Measurements from ENCODE around the gene DNAJC4.

DNA sequence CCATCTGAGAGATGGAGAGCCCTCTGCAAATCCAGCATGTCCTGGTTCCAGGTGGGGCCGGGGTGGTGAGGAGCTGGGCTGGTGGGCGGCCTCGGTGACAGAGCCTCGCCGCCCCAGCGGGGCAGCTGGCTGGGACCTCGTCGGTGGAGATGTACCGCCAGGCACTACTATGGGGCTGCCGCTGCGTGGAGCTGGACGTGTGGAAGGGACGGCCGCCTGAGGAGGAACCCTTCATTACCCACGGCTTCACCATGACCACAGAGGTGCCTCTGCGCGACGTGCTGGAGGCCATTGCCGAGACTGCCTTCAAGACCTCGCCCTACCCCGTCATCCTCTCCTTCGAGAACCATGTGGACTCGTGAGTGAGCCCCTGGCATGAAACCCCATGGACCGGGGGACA, 28.0 kb downstream of the DNAJC4 start:
- TF ChIP-seq, protein P1, sequence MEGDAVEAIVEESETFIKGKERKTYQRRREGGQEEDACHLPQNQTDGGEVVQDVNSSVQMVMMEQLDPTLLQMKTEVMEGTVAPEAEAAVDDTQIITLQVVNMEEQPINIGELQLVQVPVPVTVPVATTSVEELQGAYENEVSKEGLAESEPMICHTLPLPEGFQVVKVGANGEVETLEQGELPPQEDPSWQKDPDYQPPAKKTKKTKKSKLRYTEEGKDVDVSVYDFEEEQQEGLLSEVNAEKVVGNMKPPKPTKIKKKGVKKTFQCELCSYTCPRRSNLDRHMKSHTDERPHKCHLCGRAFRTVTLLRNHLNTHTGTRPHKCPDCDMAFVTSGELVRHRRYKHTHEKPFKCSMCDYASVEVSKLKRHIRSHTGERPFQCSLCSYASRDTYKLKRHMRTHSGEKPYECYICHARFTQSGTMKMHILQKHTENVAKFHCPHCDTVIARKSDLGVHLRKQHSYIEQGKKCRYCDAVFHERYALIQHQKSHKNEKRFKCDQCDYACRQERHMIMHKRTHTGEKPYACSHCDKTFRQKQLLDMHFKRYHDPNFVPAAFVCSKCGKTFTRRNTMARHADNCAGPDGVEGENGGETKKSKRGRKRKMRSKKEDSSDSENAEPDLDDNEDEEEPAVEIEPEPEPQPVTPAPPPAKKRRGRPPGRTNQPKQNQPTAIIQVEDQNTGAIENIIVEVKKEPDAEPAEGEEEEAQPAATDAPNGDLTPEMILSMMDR (conservative IDR thresholded peaks at IDR 0.05; ENCODE audit: low read length) = no peak
- TF ChIP-seq EZH2phosphoT487 (IDR thresholded peaks at IDR 0.05; ENCODE audit: borderline replicate concordance, low read depth, low read length) = no peak
